WTC11 (cell line): ENCODE results near the gene PCDH12. TPM values are rescaled to one million over a fixed set of nuclear protein-coding genes. Genes with fewer than 3 reads are reported as not detected.
A peak's percentile ranks its signal among the peaks of the same experiment; 100 is the strongest.

Source experiments
- CTCF ChIP-seq: fragments of 200-600 bp; IDR thresholded peaks from 2 replicates; pipeline ENCODE4 v1.8.0; 2022; ENCODE audit warnings: antibody characterized with exemption
- FOXP4 ChIP-seq: sonication (generic); formaldehyde crosslinking; IDR thresholded peaks from 2 replicates; pipeline ENCODE4 v1.8.0; 2022; ENCODE audit warnings: mild to moderate bottlenecking, missing genetic modification reagents
- MLX ChIP-seq: sonication (generic); formaldehyde crosslinking; IDR thresholded peaks from 2 replicates; pipeline ENCODE4 v1.8.1; 2023; ENCODE audit warnings: mild to moderate bottlenecking, missing genetic modification reagents, moderate library complexity
- PRDM15 ChIP-seq: sonication (generic); formaldehyde crosslinking; IDR thresholded peaks from 2 replicates; pipeline ENCODE4 v1.8.0; 2022; ENCODE audit warnings: missing genetic modification reagents
- SMAD3 ChIP-seq: sonication (generic); formaldehyde crosslinking; IDR thresholded peaks from 2 replicates; pipeline ENCODE4 v1.8.0; 2022; ENCODE audit warnings: missing genetic modification reagents, mild to moderate bottlenecking, borderline replicate concordance
- STAT6 ChIP-seq: sonication (generic); formaldehyde crosslinking; conservative IDR thresholded peaks from 2 replicates; pipeline ENCODE4 v1.8.1; 2023; ENCODE audit warnings: mild to moderate bottlenecking, low read depth, missing genetic modification reagents, moderate library complexity
- TP53 ChIP-seq: sonication (generic); formaldehyde crosslinking; IDR thresholded peaks from 2 replicates; pipeline ENCODE4 v1.8.1; 2023; ENCODE audit warnings: mild to moderate bottlenecking, missing genetic modification reagents
- ZNF281 ChIP-seq: sonication (generic); formaldehyde crosslinking; IDR thresholded peaks from 2 replicates; pipeline ENCODE4 v1.8.0; 2023; ENCODE audit warnings: mild to moderate bottlenecking, missing genetic modification reagents
- ZNF396 ChIP-seq: fragments of 250-450 bp; sonication (Bioruptor Pico); IDR thresholded peaks from 2 replicates; pipeline ENCODE4 v1.8.0; 2021; ENCODE audit warnings: mild to moderate bottlenecking, moderate library complexity, borderline replicate concordance
- total RNA-seq: library from RNA; stranded (reverse); gene quantifications from 3 replicates; pipeline ENCODE4 v1.2.3, GENCODE V29; 2021
- TF ChIP-seq, protein P1 (sequence below): fragments of 250-450 bp; sonication (Bioruptor Pico); IDR thresholded peaks from 2 replicates; pipeline ENCODE4 v1.9.0; 2021; ENCODE audit warnings: mild to moderate bottlenecking
- TF ChIP-seq, protein P2 (sequence below): fragments of 250-450 bp; sonication (Bioruptor Pico); IDR thresholded peaks from 2 replicates; pipeline ENCODE4 v1.8.0; 2021; ENCODE audit warnings: mild to moderate bottlenecking
- TF ChIP-seq, protein P3 (sequence below): sonication (generic); formaldehyde crosslinking; IDR thresholded peaks from 2 replicates; pipeline ENCODE4 v1.8.0; 2023; ENCODE audit warnings: missing genetic modification reagents, mild to moderate bottlenecking, borderline replicate concordance

PCDH12 gene
- total RNA-seq, 1 experiment from 2014 or later: 0.33 TPM

GRCh38 chr5:141923448-141924313 is 34.3 kb downstream of the PCDH12 start, which contains the start of gene DELE1 (continued):
- 0 out of 2 replicates have a peak, but pooled peaks have one; percentile 27 for TF ChIP-seq PRDM15
- TF ChIP-seq, protein P1, sequence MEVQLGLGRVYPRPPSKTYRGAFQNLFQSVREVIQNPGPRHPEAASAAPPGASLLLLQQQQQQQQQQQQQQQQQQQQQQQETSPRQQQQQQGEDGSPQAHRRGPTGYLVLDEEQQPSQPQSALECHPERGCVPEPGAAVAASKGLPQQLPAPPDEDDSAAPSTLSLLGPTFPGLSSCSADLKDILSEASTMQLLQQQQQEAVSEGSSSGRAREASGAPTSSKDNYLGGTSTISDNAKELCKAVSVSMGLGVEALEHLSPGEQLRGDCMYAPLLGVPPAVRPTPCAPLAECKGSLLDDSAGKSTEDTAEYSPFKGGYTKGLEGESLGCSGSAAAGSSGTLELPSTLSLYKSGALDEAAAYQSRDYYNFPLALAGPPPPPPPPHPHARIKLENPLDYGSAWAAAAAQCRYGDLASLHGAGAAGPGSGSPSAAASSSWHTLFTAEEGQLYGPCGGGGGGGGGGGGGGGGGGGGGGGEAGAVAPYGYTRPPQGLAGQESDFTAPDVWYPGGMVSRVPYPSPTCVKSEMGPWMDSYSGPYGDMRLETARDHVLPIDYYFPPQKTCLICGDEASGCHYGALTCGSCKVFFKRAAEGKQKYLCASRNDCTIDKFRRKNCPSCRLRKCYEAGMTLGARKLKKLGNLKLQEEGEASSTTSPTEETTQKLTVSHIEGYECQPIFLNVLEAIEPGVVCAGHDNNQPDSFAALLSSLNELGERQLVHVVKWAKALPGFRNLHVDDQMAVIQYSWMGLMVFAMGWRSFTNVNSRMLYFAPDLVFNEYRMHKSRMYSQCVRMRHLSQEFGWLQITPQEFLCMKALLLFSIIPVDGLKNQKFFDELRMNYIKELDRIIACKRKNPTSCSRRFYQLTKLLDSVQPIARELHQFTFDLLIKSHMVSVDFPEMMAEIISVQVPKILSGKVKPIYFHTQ (CRISPR knock-in tag): no peak
- TF ChIP-seq MLX: no peak
- TF ChIP-seq ZNF281: peak; percentile 84; the same call in 1 of the 2 replicates
- TF ChIP-seq, protein P2, sequence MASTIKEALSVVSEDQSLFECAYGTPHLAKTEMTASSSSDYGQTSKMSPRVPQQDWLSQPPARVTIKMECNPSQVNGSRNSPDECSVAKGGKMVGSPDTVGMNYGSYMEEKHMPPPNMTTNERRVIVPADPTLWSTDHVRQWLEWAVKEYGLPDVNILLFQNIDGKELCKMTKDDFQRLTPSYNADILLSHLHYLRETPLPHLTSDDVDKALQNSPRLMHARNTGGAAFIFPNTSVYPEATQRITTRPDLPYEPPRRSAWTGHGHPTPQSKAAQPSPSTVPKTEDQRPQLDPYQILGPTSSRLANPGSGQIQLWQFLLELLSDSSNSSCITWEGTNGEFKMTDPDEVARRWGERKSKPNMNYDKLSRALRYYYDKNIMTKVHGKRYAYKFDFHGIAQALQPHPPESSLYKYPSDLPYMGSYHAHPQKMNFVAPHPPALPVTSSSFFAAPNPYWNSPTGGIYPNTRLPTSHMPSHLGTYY (CRISPR knock-in tag): no peak
- TF ChIP-seq ZNF396 (CRISPR knock-in tag): no peak
- TF ChIP-seq FOXP4 (CRISPR knock-in tag): peak; percentile 91; the same call in 1 of the 2 replicates
- no peak for TF ChIP-seq TP53 (CRISPR knock-in tag)
- no peak for TF ChIP-seq STAT6 (CRISPR knock-in tag)
- no peak for TF ChIP-seq SMAD3
- TF ChIP-seq, protein P3, sequence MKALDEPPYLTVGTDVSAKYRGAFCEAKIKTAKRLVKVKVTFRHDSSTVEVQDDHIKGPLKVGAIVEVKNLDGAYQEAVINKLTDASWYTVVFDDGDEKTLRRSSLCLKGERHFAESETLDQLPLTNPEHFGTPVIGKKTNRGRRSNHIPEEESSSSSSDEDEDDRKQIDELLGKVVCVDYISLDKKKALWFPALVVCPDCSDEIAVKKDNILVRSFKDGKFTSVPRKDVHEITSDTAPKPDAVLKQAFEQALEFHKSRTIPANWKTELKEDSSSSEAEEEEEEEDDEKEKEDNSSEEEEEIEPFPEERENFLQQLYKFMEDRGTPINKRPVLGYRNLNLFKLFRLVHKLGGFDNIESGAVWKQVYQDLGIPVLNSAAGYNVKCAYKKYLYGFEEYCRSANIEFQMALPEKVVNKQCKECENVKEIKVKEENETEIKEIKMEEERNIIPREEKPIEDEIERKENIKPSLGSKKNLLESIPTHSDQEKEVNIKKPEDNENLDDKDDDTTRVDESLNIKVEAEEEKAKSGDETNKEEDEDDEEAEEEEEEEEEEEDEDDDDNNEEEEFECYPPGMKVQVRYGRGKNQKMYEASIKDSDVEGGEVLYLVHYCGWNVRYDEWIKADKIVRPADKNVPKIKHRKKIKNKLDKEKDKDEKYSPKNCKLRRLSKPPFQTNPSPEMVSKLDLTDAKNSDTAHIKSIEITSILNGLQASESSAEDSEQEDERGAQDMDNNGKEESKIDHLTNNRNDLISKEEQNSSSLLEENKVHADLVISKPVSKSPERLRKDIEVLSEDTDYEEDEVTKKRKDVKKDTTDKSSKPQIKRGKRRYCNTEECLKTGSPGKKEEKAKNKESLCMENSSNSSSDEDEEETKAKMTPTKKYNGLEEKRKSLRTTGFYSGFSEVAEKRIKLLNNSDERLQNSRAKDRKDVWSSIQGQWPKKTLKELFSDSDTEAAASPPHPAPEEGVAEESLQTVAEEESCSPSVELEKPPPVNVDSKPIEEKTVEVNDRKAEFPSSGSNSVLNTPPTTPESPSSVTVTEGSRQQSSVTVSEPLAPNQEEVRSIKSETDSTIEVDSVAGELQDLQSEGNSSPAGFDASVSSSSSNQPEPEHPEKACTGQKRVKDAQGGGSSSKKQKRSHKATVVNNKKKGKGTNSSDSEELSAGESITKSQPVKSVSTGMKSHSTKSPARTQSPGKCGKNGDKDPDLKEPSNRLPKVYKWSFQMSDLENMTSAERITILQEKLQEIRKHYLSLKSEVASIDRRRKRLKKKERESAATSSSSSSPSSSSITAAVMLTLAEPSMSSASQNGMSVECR (CRISPR knock-in tag): peak; percentile 57; the same call in 1 of the 2 replicates
- no peak for TF ChIP-seq CTCF
